GM12873 (cell line): Measurements from ENCODE around the gene CLCN6.

Experiments used
- CTCF ChIP-seq: IDR thresholded peaks from 2 replicates; pipeline ENCODE4 v1.5.1; 2012; ENCODE audit warnings: low read depth, mild to moderate bottlenecking, moderate library complexity, low read length, control low read depth; ENCODE audit not compliant: insufficient read depth; ENCODE audit errors: missing control alignments

CLCN6 gene

DNA sequence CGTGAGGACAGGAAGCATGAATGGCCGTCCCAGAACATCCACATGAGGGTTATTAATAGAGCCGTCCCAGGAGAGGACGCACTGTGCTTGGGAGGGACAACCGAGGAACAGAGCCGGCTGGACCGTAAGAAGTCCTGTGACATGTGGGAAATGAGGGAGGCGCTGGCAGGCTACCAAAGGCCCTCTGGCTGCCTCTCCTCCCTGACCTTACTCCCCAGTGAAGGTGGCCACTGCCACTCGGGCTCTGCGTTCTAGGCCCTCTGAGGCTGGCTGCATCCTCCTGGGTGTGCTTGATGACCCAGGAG is 68.2 kb downstream of the CLCN6 start:
- TF ChIP-seq CTCF, result no peak

DNA sequence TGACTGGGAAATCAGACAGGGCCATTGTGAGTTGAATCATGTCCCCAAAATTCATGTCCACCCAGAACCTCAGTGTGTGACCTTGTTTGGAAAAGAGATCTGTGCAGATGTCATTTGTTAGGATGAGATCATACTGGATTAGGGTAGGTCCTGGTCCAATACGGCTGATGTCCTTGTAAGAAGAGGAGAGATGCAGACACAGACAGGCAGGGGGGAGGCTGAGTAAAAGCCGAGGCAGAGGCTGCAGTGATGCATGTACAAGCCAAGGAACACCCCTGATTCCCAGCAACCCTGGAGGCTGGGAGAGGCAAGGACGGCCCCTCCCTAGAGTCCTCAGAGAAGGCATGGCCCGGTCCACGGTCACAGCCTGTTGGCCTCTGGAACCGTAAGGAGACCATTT is 68.6 kb downstream of the CLCN6 start:
- no peak for TF ChIP-seq CTCF

GRCh38 chr1:11875094-11875493 is 69.1 kb downstream of the CLCN6 start:
- TF ChIP-seq CTCF, result peak; percentile 5

DNA sequence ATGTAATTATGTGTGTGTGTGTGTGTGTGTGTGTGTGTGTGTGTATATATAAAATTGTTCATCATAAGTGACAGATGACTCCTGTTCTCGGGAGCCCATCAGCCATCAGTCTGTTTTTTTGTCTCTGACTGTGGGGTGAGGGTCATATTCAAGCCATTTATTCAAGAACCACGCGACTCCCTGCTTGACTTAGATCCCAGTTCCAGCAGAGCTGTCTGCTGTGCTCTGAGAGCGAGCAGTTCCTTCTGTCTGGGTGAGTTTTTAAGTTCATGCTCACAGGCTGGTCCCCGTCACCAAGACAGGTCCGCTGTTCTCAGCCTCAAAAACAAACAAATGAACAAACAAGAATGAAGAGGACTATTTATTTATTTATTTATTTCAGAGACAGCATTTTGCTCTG is 71.1 kb downstream of the CLCN6 start:
- no peak for TF ChIP-seq CTCF

DNA sequence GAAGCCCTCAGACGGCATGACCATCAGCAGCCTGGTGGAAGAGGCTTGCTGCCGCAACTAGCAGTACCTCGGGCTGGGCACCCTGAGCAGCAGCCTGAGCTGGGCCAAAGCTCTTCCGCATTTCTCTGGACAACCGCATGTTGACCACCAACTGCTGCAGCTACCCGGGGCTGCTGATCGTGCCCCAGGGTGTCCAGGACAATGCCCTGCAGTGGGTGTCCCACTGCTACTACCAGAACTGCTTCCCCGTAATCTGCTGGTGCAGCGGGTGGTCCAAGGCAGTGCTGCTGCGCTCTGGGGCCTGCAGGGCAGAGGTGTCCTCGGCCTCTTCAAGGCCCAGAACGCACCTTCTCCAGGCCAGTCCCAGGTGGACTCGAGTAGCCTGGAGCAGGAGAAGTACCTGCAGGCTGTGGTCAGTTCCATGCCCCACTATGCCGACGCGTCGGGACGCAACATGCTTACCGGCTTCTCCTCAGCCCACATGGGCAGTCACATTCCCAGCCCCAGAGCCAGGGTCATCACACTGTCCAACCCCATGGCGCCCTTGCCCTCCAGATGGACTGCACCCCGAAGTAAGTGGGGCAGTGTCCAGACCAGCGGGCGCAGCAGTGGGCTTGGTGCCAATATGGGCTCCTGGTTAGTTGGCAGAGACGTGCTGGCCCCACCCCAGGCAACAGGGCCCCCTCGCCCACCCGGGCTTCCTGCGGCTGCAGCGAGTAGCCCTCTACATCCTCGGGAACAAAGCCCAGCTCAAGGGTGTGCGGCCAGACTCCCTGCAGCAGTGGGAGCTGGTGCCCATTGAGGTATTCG is 72.3 kb downstream of the CLCN6 start:
- TF ChIP-seq CTCF, result no peak

DNA sequence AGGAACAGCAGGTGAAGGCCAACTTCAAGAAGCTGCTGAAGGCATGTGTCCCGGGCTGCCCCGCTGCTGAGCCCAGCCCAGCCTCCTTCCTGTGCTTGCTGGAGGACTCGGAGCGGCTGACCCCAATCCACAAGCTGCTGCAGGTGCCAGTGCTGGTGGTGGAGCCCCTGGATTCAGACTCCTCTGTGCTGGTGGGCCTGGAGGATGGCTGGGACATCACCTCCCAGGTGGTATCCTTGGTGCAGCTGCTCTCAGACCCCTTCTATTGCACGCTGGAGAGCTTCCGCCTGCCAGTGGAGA is 72.8 kb downstream of the CLCN6 start:
- no peak for TF ChIP-seq CTCF

DNA sequence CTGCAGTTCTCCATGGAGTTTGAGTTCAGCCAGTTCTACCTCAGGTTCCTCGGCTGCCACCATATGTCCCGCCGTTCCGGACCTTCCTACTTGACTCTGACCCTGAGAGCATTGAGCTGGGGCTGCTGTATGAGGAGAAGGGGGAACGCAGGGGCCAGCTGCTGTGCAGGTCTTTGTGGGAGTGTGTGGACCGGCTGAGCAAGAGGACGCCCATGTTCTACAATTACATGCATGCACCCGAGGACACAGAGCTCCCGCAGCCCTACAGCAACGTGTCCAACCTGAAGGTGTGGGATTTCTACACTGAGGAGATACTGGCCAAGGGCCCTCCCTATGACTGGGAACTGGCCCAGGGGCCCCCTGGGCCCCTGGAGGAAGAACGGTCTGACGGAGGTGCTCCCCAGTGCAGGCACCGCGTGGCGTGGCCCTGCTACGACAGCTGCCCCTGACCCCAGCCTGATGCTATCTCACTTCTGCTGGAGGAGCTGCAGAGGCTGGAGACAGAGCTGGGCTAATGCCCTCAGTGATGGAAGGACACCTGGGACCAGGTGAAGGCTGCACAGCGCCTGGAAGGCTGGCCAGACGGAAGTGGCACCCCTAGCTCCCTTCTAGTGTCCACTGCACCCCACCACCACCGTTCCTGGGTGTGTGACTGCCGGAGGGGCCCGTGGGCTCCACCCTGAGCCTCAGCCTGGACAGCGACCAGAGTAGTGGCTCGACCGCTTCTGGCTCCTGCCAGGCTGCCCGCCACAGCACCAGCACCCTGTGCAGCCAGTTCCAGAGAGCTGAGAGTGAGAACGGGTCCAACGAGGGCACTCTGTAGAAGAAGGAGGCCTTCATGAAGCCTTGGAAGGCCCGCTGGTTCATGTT is 73.6 kb downstream of the CLCN6 start:
- TF ChIP-seq CTCF, result no peak
